ENCODE results near the gene MYT1. TPM values are rescaled to one million over a fixed set of nuclear protein-coding genes. Genes with fewer than 3 reads are reported as not detected.

MYT1 gene
- total and polyA plus RNA-seq, 2 of the 13 experiments (the other 11 are each of a cell fraction or from before 2014, with no cell fraction given): 0.58 to 2.5 TPM

GRCh38 chr20:64253443-64253842, 89.2 kb downstream of the MYT1 start (continued):
- no peak for TF ChIP-seq ZNF12 (CRISPR knock-in tag; IDR thresholded peaks at IDR 0.05)
- TF ChIP-seq REL (CRISPR knock-in tag; conservative IDR thresholded peaks at IDR 0.05): no peak
- TF ChIP-seq CCDC6 (CRISPR knock-in tag; IDR thresholded peaks at IDR 0.05): no peak
- TF ChIP-seq ZZZ3 (CRISPR knock-in tag; IDR thresholded peaks at IDR 0.05; ENCODE audit: borderline replicate concordance): no peak
- no peak for TF ChIP-seq BHLHE40 (IDR thresholded peaks at IDR 0.05; ENCODE audit: low read length)
- no peak for TF ChIP-seq ZKSCAN8 (CRISPR knock-in tag; IDR thresholded peaks at IDR 0.05; ENCODE audit: borderline replicate concordance)
- no peak for TF ChIP-seq ZNF607 (CRISPR knock-in tag; IDR thresholded peaks at IDR 0.05; ENCODE audit: borderline replicate concordance)
- no peak for TF ChIP-seq ZNF629 (CRISPR knock-in tag; conservative IDR thresholded peaks at IDR 0.05)
- TF ChIP-seq TGIF2 (CRISPR knock-in tag; IDR thresholded peaks at IDR 0.05): no peak
- TF ChIP-seq E2F1 (CRISPR knock-in tag; IDR thresholded peaks at IDR 0.05): no peak
- TF ChIP-seq WIZ (CRISPR knock-in tag; IDR thresholded peaks at IDR 0.05): no peak
- no peak for TF ChIP-seq ZNF24 (IDR thresholded peaks at IDR 0.05)
- TF ChIP-seq SNAPC4 (CRISPR knock-in tag; IDR thresholded peaks at IDR 0.05): no peak
- TF ChIP-seq ZNF256 (CRISPR knock-in tag; conservative IDR thresholded peaks at IDR 0.05): no peak
- 0 out of 2 replicates have a peak, but pooled peaks have one; percentile 40 for TF ChIP-seq ZFX (CRISPR knock-in tag; IDR thresholded peaks at IDR 0.05; ENCODE audit: low read depth)
- no peak for TF ChIP-seq ETV5 (CRISPR knock-in tag; IDR thresholded peaks at IDR 0.05; ENCODE audit: borderline replicate concordance)
- no peak for TF ChIP-seq ZNF44 (CRISPR knock-in tag; IDR thresholded peaks at IDR 0.05)
- no peak for TF ChIP-seq YEATS2 (CRISPR knock-in tag; IDR thresholded peaks at IDR 0.05; ENCODE audit: borderline replicate concordance)
- no peak for TF ChIP-seq ZNF329 (CRISPR knock-in tag; IDR thresholded peaks at IDR 0.05; ENCODE audit: low read depth)
- TF ChIP-seq ATAD3A (CRISPR knock-in tag; IDR thresholded peaks at IDR 0.05): no peak
- no peak for TF ChIP-seq DPF2 (CRISPR knock-in tag; IDR thresholded peaks at IDR 0.05; ENCODE audit: borderline replicate concordance, low read depth)
- no peak for TF ChIP-seq SP140L (CRISPR knock-in tag; IDR thresholded peaks at IDR 0.05; ENCODE audit: borderline replicate concordance)
- TF ChIP-seq, protein P1, sequence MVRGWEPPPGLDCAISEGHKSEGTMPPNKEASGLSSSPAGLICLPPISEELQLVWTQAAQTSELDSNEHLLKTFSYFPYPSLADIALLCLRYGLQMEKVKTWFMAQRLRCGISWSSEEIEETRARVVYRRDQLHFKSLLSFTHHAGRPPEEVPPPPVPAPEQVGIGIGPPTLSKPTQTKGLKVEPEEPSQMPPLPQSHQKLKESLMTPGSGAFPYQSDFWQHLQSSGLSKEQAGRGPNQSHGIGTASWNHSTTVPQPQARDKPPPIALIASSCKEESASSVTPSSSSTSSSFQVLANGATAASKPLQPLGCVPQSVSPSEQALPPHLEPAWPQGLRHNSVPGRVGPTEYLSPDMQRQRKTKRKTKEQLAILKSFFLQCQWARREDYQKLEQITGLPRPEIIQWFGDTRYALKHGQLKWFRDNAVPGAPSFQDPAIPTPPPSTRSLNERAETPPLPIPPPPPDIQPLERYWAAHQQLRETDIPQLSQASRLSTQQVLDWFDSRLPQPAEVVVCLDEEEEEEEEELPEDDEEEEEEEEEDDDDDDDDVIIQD (CRISPR knock-in tag; IDR thresholded peaks at IDR 0.05; ENCODE audit: low read depth): no peak
- no peak for TF ChIP-seq ZNF792 (CRISPR knock-in tag; IDR thresholded peaks at IDR 0.05)
- no peak for TF ChIP-seq CENPBD1 (CRISPR knock-in tag; IDR thresholded peaks at IDR 0.05; ENCODE audit: borderline replicate concordance, low read depth)
- TF ChIP-seq ESRRA (CRISPR knock-in tag; IDR thresholded peaks at IDR 0.05; ENCODE audit: low read depth): no peak

Data from HepG2 (cell line).